DOHH2 (cell line): ENCODE data around the gene SNAPC2.

Experiments used
- CTCF ChIP-seq: fragments of 200-600 bp; sonication (generic); IDR thresholded peaks from one replicate; pipeline ENCODE4 v1.5.1; 2014; ENCODE audit warnings: antibody characterized with exemption, mild to moderate bottlenecking, low read depth, low read length; ENCODE audit not compliant: poor library complexity, severe bottlenecking
- EZH2phosphoT487 ChIP-seq: fragments of 200-600 bp; sonication (generic); IDR thresholded peaks from 2 replicates; pipeline ENCODE4 v1.6.1; 2017; ENCODE audit warnings: borderline replicate concordance, mild to moderate bottlenecking, antibody characterized with exemption, low read length, moderate library complexity, mixed read lengths

GRCh38 chr19:7908078-7908699, 11.9 kb upstream of the SNAPC2 start:
- TF ChIP-seq CTCF, result no peak
- no peak for TF ChIP-seq EZH2phosphoT487
